8988T (cell line): Measurements from ENCODE around the gene FOXP2.
"Not testable (repeated sequence)": the region's sequence is repeated elsewhere in the genome, so short reads cannot be mapped to it uniquely, and the experiment has no call there.

Experiments used
- DNase-seq: peaks from one replicate; pipeline ENCODE4 v3.0.0; 2011

The FOXP2 gene

GRCh38 chr7:114414156-114415063 lies at the start of gene FOXP2:
Gene FOXP2 (plus strand): TSS chr7:114414815. CDS start chr7:114426512, 11,697 bp downstream.
- no peak for DNase-seq

GRCh38 chr7:114365791-114366190 lies 48.8 kb upstream of the FOXP2 start:
- DNase-seq: no peak

GRCh38 chr7:114368492-114368891 lies 46.1 kb upstream of the FOXP2 start:
- no peak for DNase-seq

- DNase-seq: no peak
These were observed 45.3 kb upstream of the FOXP2 start for GRCh38 chr7:114369294-114369693.

- DNase-seq: no peak
These were observed 42.0 kb upstream of the FOXP2 start for GRCh38 chr7:114372619-114373018.

- no peak for DNase-seq
These were observed 38.7 kb upstream of the FOXP2 start for GRCh38 chr7:114375907-114376306.

- DNase-seq: not testable (repeated sequence)
These were observed 30.7 kb upstream of the FOXP2 start for GRCh38 chr7:114383946-114384345.

- DNase-seq: not testable (repeated sequence)
These were observed 30.3 kb upstream of the FOXP2 start for GRCh38 chr7:114384346-114384745.

- DNase-seq: no peak
These were observed 26.6 kb upstream of the FOXP2 start for GRCh38 chr7:114388021-114388420.

GRCh38 chr7:114392686-114393085 lies 21.9 kb upstream of the FOXP2 start:
- no peak for DNase-seq

GRCh38 chr7:114402876-114403635 lies 11.6 kb upstream of the FOXP2 start:
- DNase-seq: no peak

GRCh38 chr7:114405427-114405826 lies 9.2 kb upstream of the FOXP2 start:
- no peak for DNase-seq

GRCh38 chr7:114409750-114410149 lies 4.9 kb upstream of the FOXP2 start:
- DNase-seq: no peak

GRCh38 chr7:114412548-114412947 lies 2.1 kb upstream of the FOXP2 start:
- DNase-seq: no peak

GRCh38 chr7:114413761-114414155 lies 857 bp upstream of the FOXP2 start:
- DNase-seq: no peak

- no peak for DNase-seq
These were observed 712 bp downstream of the FOXP2 start for GRCh38 chr7:114415064-114415989.

- DNase-seq: no peak
These were observed 1.7 kb downstream of the FOXP2 start for GRCh38 chr7:114416129-114416990.

GRCh38 chr7:114417290-114417689 lies 2.7 kb downstream of the FOXP2 start:
- DNase-seq: no peak

- no peak for DNase-seq
These were observed 3.5 kb downstream of the FOXP2 start for GRCh38 chr7:114418117-114418516.

- DNase-seq: no peak
These were observed 5.0 kb downstream of the FOXP2 start for GRCh38 chr7:114419441-114420272.
